ENCODE results near the gene TMEM176B. TPM values are rescaled to one million over a fixed set of nuclear protein-coding genes. Genes with fewer than 3 reads are reported as not detected.

Gene TMEM176B
- 4.8 TPM in 1 of 2 replicates, not detected in the other for total RNA-seq (ENCODE audit: low replicate concordance)

DNA sequence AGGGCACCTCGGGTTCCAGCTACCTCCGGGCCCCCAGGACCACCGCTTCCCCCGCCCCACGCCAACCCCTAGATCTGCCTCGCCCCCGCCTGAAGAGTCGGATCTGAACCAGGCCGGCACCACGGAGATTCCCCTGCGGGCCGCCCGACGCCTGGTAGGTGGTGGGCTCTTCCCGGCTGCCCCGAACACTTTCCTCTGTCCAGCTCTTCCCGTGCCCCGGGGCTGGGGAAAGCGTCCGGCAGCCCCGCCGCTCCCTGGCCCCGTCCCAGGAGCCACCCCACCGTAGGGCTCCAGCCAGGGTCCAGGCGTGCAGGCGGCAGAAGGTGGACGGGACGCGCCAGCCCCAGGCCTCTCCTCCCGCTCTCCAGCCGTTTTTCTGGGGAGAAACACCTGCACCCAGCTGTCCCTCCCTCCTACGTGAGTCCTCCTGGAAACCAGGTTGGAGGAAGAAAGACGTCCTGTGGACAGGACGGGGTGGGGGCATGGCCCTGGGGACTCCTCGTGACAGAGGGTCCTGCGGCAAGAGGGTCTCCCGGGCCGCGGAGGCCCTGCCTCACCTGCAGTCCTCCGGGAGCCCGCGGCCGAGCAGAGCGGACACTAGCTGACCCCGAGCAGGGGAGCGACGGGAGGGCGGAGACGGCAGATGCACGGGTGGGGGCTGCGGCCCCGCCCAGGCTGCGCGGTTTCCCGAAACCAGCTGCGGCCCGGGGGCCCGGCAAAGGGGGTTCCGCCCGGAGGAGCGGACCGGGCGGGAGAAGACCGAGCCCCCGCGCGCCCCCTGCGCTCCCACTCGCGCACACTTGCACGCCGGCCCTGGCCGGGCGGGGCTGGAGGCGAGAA, at the start of gene TMEM176B:
Gene TMEM176B (minus strand): TSS at position 624 of the 840 bp plus-strand sequence. CDS start 3,795 bp downstream, outside the sequence.

DNA sequence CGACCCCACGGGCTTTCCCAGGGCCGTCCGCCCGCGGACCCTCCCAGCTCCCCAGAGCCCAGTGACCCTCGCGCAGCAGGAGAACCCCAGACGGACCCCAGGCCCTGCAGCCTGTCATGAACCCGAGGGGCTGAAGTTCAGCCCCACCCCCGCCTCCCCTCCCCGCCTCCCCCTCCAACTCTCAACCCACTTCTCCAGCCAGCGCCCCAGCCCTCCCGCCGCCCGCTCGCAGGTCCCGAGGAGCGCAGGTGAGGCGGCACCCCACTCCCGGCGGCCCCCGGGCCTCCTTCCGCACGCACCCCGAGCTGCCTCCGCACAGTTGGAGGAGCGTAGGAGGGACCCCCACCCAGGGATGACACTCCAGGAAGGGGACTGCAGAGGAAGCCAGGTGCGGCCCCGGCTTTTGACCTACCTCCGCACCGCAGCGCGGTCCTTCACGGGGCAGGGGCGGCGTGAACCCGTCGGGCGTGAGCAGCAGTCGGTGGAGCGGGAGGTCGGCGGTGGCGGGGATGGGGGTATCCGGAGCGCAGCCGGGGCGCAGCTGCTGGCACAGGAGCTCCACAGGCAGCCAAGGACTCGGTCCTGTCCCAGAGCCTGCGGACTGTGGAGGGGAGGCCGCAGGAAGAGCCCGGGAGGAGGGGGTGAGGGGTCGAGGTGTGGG, 547 bp upstream of the TMEM176B start, which contains the start of gene TMEM176A:
Gene TMEM176A (plus strand): TSS at position 189 of the 661 bp plus-strand sequence. CDS start 782 bp downstream, outside the sequence.

Other genes with a start within 250 kb of the TMEM176B start
- 0.35 TPM in 1 of 2 replicates, not detected in the other for gene GIMAP4, start 233.0 kb downstream of the TMEM176B start, total RNA-seq (ENCODE audit: low replicate concordance)
- gene GIMAP6, start 168.0 kb downstream of the TMEM176B start, total RNA-seq (ENCODE audit: low replicate concordance): 0.35 TPM in 1 of 2 replicates, not detected in the other
- gene GIMAP2, start 114.7 kb downstream of the TMEM176B start, total RNA-seq (ENCODE audit: low replicate concordance): 0.60 and 4.7 TPM in 2 replicates
- not detected in 2 replicates for gene GIMAP1, start 83.8 kb downstream of the TMEM176B start, total RNA-seq (ENCODE audit: low replicate concordance)
- gene GIMAP5, start 62.9 kb downstream of the TMEM176B start, total RNA-seq (ENCODE audit: low replicate concordance): 0.08 and 0.12 TPM in 2 replicates
- gene TMEM176A, start 405 bp upstream of the TMEM176B start, total RNA-seq (ENCODE audit: low replicate concordance): under 0.01 TPM in 1 of 2 replicates, not detected in the other
- gene AOC1, start 52.2 kb upstream of the TMEM176B start, total RNA-seq (ENCODE audit: low replicate concordance): not detected in 2 replicates
- gene KCNH2, start 178.0 kb upstream of the TMEM176B start, total RNA-seq (ENCODE audit: low replicate concordance): 0.08 TPM in 1 of 2 replicates, not detected in the other
- 0.53 and 1.3 TPM in 2 replicates for gene NOS3, start 190.7 kb upstream of the TMEM176B start, total RNA-seq (ENCODE audit: low replicate concordance)
- gene ATG9B, start 224.1 kb upstream of the TMEM176B start, total RNA-seq (ENCODE audit: low replicate concordance): 0.23 TPM in 1 of 2 replicates, not detected in the other
- 17.1 and 24.2 TPM in 2 replicates for gene ABCB8, start 228.1 kb upstream of the TMEM176B start, total RNA-seq (ENCODE audit: low replicate concordance)
- gene ASIC3, start 248.2 kb upstream of the TMEM176B start, total RNA-seq (ENCODE audit: low replicate concordance): 0.23 TPM in 1 of 2 replicates, not detected in the other